HepG2 (cell line): ENCODE results near the gene ZNF786. TPM values are rescaled to one million over a fixed set of nuclear protein-coding genes. Genes with fewer than 3 reads are reported as not detected.

Experiments
- ATAC-seq: fragments of 200-7000 bp; cut with Tn5 transposase; 3 replicates; pipeline ENCODE4 v1.9.1; 2020; ENCODE audit warnings: mild to moderate bottlenecking, moderate library complexity
- BruUV-seq: library from RNA; stranded (reverse); fragments of 400-500 nt; replicated peaks from 2 replicates; lab custom pipeline; 2021; lab: Mats Ljungman, UMichigan
- CTCF ChIA-PET: fragments of 300-600 bp; formaldehyde crosslinking; extraction: SDS; loops from one replicate; lab custom pipeline; 2021; ENCODE audit warnings: low total read pairs, inconsistent platforms, low intra/inter-chr PET ratio; lab: Yijun Ruan, JAX
- POLR2A ChIA-PET: fragments of 350-600 bp; sonication (Branson Sonifier 250); formaldehyde crosslinking; loops from one replicate; lab custom pipeline; 2020; ENCODE audit warnings: antibody characterized with exemption, inconsistent platforms; lab: Yijun Ruan, JAX
- DNase-seq: peaks from one replicate; pipeline ENCODE4 v3.0.0-alpha.2; 2015; ENCODE audit warnings: low spot score
- FAIRE-seq: peaks from 3 replicates; lab custom pipeline; 2011; peaks lifted over from hg19 to GRCh38; lab: Jason Lieb, UNC
- H2AFZ ChIP-seq: one replicate; pipeline ENCODE4 v1.6.1; 2011; ENCODE audit warnings: low read length, inconsistent platforms
- H3K27ac ChIP-seq: fragments of 300-600 bp; 3 replicates; pipeline ENCODE4 v1.8.0; 2011; ENCODE audit warnings: mixed run types, mild to moderate bottlenecking, mixed read lengths, low read length, inconsistent platforms; ENCODE audit not compliant: insufficient read depth; ENCODE audit errors: extremely low read length
- H3K27me3 ChIP-seq, 2 experiments: fragments of 200-600 bp in 1 of 2; 2 replicates in 1 of 2; 3 replicates in 1 of 2; pipeline versions ENCODE4 v1.6.0 to v1.8.0; 2011; ENCODE audit warnings: low read length in 2 of 2, mild to moderate bottlenecking in 2 of 2, moderate library complexity in 2 of 2, inconsistent platforms in 1 of 2; ENCODE audit not compliant: insufficient read depth in 2 of 2, control insufficient read depth in 1 of 2
- H3K36me3 ChIP-seq, 2 experiments: fragments of 200-600 bp in 1 of 2; replicated peaks in 1 of 2; 2 replicates in 1 of 2; 3 replicates in 1 of 2; pipeline versions ENCODE4 v1.5.1 to v1.8.0; 2011; ENCODE audit warnings: low read length in 2 of 2, inconsistent platforms in 1 of 2; ENCODE audit not compliant: insufficient read depth in 2 of 2, control insufficient read depth in 1 of 2
- H3K4me1 ChIP-seq: 2 replicates; pipeline ENCODE4 v1.5.1; 2012; ENCODE audit warnings: low read length, inconsistent platforms; ENCODE audit not compliant: insufficient read depth
- H3K4me2 ChIP-seq: 2 replicates; pipeline ENCODE4 v1.6.0; 2011; ENCODE audit warnings: low read depth, low read length, inconsistent platforms
- H3K4me3 ChIP-seq, 3 experiments: fragments of 200-600 bp in 1 of 3; sonication (generic), shearing (Covaris generic) in 1 of 3; replicated peaks in 1 of 3; 2 replicates each; pipeline ENCODE4 v1.5.1; 2011 to 2016; ENCODE audit warnings: low read length in 3 of 3, inconsistent platforms in 2 of 3, low read depth in 2 of 3, mild to moderate bottlenecking in 2 of 3, control low read depth in 1 of 3, mixed read lengths in 1 of 3; ENCODE audit not compliant: insufficient read depth in 1 of 3
- H3K79me2 ChIP-seq: one replicate; pipeline ENCODE4 v1.6.1; 2011; ENCODE audit warnings: low read length, inconsistent platforms; ENCODE audit not compliant: insufficient read depth
- H3K9ac ChIP-seq: 2 replicates; pipeline ENCODE4 v1.6.0; 2011; ENCODE audit warnings: mild to moderate bottlenecking, low read depth, low read length, inconsistent platforms; ENCODE audit not compliant: insufficient read depth
- H3K9me3 ChIP-seq: 2 replicates; pipeline ENCODE4 v1.5.1; 2012; ENCODE audit warnings: mild to moderate bottlenecking, low read length
- H4K20me1 ChIP-seq: 2 replicates; pipeline ENCODE4 v1.6.0; 2011; ENCODE audit warnings: inconsistent platforms, mild to moderate bottlenecking, low read length, moderate library complexity; ENCODE audit not compliant: insufficient read depth
- CBFB ChIP-seq: sonication (generic); formaldehyde crosslinking; IDR thresholded peaks from 2 replicates; pipeline ENCODE4 v1.4.0; 2020; ENCODE audit warnings: missing genetic modification reagents
- FOXA3 ChIP-seq: IDR thresholded peaks from 2 replicates; pipeline ENCODE4 v1.6.1; 2016; ENCODE audit warnings: missing genetic modification reagents, missing compliant biosample characterization
- FOXC1 ChIP-seq: sonication (generic); formaldehyde crosslinking; IDR thresholded peaks from 2 replicates; pipeline ENCODE4 v1.8.0; 2022; ENCODE audit warnings: mild to moderate bottlenecking, missing genetic modification reagents, borderline replicate concordance
- FOXP1 ChIP-seq, 2 experiments: fragments of 450-650 bp in 1 of 2; IDR thresholded peaks; 2 replicates each; pipeline ENCODE4 v1.6.1; 2017 to 2018; ENCODE audit warnings: antibody characterized with exemption in 1 of 2
- GFI1 ChIP-seq: sonication (generic); formaldehyde crosslinking; IDR thresholded peaks from 2 replicates; pipeline ENCODE4 v1.5.0; 2020; ENCODE audit warnings: missing genetic modification reagents, mild to moderate bottlenecking, borderline replicate concordance
- GTF3A ChIP-seq: sonication (generic); formaldehyde crosslinking; conservative IDR thresholded peaks from 2 replicates; pipeline ENCODE4 v1.4.0; 2020; ENCODE audit warnings: mild to moderate bottlenecking, missing genetic modification reagents
- MAF1 ChIP-seq: sonication (generic); formaldehyde crosslinking; IDR thresholded peaks from 2 replicates; pipeline ENCODE4 v1.5.0; 2020; ENCODE audit warnings: missing genetic modification reagents, borderline replicate concordance
- NFKBIZ ChIP-seq: IDR thresholded peaks from 2 replicates; pipeline ENCODE4 v1.6.1; 2018; ENCODE audit warnings: missing genetic modification reagents, missing compliant biosample characterization
- NONO ChIP-seq, 2 experiments: fragments of 450-650 bp in 1 of 2; sonication (generic) in 1 of 2; formaldehyde crosslinking in 1 of 2; IDR thresholded peaks in 1 of 2; conservative IDR thresholded peaks in 1 of 2; 2 replicates each; pipeline versions ENCODE4 v1.6.1 to v1.8.0; 2017 to 2022; ENCODE audit warnings: mild to moderate bottlenecking in 1 of 2, missing genetic modification reagents in 1 of 2, moderate library complexity in 1 of 2
- POLR2A ChIP-seq, 2 experiments: IDR thresholded peaks; 2 replicates each; pipeline ENCODE4 v1.6.1; 2011; ENCODE audit warnings: low read depth in 2 of 2, low read length in 2 of 2, mild to moderate bottlenecking in 1 of 2, moderate library complexity in 1 of 2; ENCODE audit not compliant: insufficient read depth in 1 of 2
- POLR2AphosphoS5 ChIP-seq: IDR thresholded peaks from 2 replicates; pipeline ENCODE4 v1.6.1; 2012; ENCODE audit warnings: low read depth, low read length
- TMF1 ChIP-seq: sonication (generic); formaldehyde crosslinking; IDR thresholded peaks from 2 replicates; pipeline ENCODE4 v1.8.1; 2022; ENCODE audit warnings: low read depth, missing genetic modification reagents
- ZBTB3 ChIP-seq: sonication (generic); formaldehyde crosslinking; IDR thresholded peaks from 2 replicates; pipeline ENCODE4 v1.4.0; 2020; ENCODE audit warnings: low read depth, mild to moderate bottlenecking, moderate library complexity, missing genetic modification reagents, borderline replicate concordance
- ZNF350 ChIP-seq: sonication (generic); formaldehyde crosslinking; IDR thresholded peaks from 2 replicates; pipeline ENCODE4 v1.4.0; 2020; ENCODE audit warnings: mild to moderate bottlenecking, low read depth, missing genetic modification reagents, borderline replicate concordance
- ZNF614 ChIP-seq: IDR thresholded peaks from 2 replicates; pipeline ENCODE4 v1.6.1; 2018; ENCODE audit warnings: missing biosample characterization, missing genetic modification reagents, inconsistent platforms, borderline replicate concordance
- ZNF629 ChIP-seq: sonication (generic); formaldehyde crosslinking; conservative IDR thresholded peaks from 2 replicates; pipeline ENCODE4 v1.5.0; 2020; ENCODE audit warnings: missing genetic modification reagents
- ZNF703 ChIP-seq: sonication (generic); formaldehyde crosslinking; IDR thresholded peaks from 2 replicates; pipeline ENCODE4 v1.5.1; 2020; ENCODE audit warnings: missing genetic modification reagents, mild to moderate bottlenecking, moderate library complexity, borderline replicate concordance
- WGBS: methylation state at CpG from one replicate; pipeline ENCODE4 v1.1.6; 2017; ENCODE audit warnings: low lambda C conversion rate; 5-methylcytosine and 5-hydroxymethylcytosine counted together
- in situ Hi-C: cut with HindIII; loops from 2 replicates; pipeline ENCODE4 v1.10.0; 2017; ENCODE audit warnings: low pct_unique_long_range_greater_than_20kb; ENCODE audit not compliant: extremely low pct_ligation_motif_present
- intact Hi-C: fragments of 100-400 bp; cut with micrococcal nuclease; formaldehyde crosslinking; loops from one replicate; pipeline ENCODE4 v1.10.0; 2022; ENCODE audit not compliant: unreplicated experiment
- polyA plus RNA-seq, 8 experiments: library from polyadenylated mRNA; depleted of rRNA in 3 of 8; stranded (reverse) in 7 of 8; unstranded in 1 of 8; fragments of >200 nt; fragmentation: Illumina TruSeq in 4 of 8; extraction: Trizol in 4 of 8; gene quantifications; 2 replicates each; pipeline versions ENCODE4 v1.2.1 to v1.2.3, GENCODE V29; 2011 to 2016; ENCODE audit warnings: low read depth in 4 of 8, missing spikeins in 1 of 8, mixed read lengths in 1 of 8; ENCODE audit not compliant: insufficient read depth in 1 of 8
- total RNA-seq, 5 experiments: library from RNA; depleted of rRNA; stranded (reverse); fragments of >200 nt; fragmentation: Illumina TruSeq; extraction: Trizol; gene quantifications; 2 replicates each; pipeline ENCODE4 v1.2.3, GENCODE V29; 2016; ENCODE audit warnings: low read depth in 1 of 5
- TF ChIP-seq, protein P1 (sequence below): sonication (generic); formaldehyde crosslinking; IDR thresholded peaks from 2 replicates; pipeline ENCODE4 v1.4.0; 2020; ENCODE audit warnings: missing genetic modification reagents, borderline replicate concordance
- TF ChIP-seq, protein P2 (sequence below): sonication (generic); formaldehyde crosslinking; IDR thresholded peaks from 2 replicates; pipeline ENCODE4 v1.4.0; 2020; ENCODE audit warnings: missing genetic modification reagents
- TF ChIP-seq, protein P3 (sequence below): IDR thresholded peaks from 2 replicates; pipeline ENCODE4 v1.6.1; 2016; ENCODE audit warnings: mild to moderate bottlenecking

ZNF786 gene
- total and polyA plus RNA-seq, 2 of the 13 experiments (the other 11 are each of a cell fraction or from before 2014, with no cell fraction given), result 2.0 to 4.0 TPM

DNA sequence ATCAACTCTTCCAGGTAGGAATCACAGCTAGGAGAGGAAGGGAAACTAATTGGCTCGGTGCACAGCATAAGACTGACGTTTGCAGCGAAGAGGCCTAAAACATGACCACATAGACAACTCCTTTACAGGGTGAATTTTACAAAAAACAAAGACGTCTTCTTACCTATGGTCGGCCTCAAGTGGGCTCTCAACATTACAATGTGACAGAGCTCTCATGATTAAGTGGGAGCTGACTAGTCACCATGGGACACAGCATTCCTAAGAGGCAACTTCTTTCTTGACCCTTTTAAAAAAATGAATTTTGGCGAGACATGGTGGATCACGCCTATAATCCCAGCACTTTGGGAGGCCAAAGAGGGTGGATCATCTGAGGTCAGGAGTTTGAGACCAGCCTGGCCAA is 66.9 kb downstream of the ZNF786 start:
- intact Hi-C loops, result no loop called here
- BruUV-seq, result no TSS peak
- in situ Hi-C loops, result no loop called here
- Histone ChIP-seq H3K4me3 (no peak overlapping the region), H3K36me3 (peaks cover 10 to 33% of the 10 kb centered on the region in 2 experiments), H3K9ac (no peak overlapping the region), H2AFZ (no peak overlapping the region), H3K9me3 (no peaks in the 10 kb centered on the region), H4K20me1 (peaks cover 10% of the 10 kb centered on the region), H3K27ac (no peak overlapping the region), H3K79me2 (peaks cover 64% of the 10 kb centered on the region), H3K4me2 (no peak overlapping the region), H3K4me1 (peaks cover 34% of the 10 kb centered on the region), H3K27me3 (no peaks in the 10 kb centered on the region; a peak in 1 of 5 replicates)
- 94% methylated on average over 7 of the region's 7 CpGs for WGBS
- POLR2A ChIA-PET, result no interaction called here
- no peak for DNase-seq
- TF ChIP-seq POLR2A (IDR thresholded peaks at IDR 0.05; ENCODE audit: insufficient read depth in 1 of 2, low read depth in 2 of 2, low read length in 2 of 2) (no peak), ZNF614 (CRISPR knock-in tag) (no peak), GTF3A (CRISPR knock-in tag) (no peak), GFI1 (CRISPR knock-in tag) (no peak), FOXC1 (CRISPR knock-in tag) (no peak), MAF1 (CRISPR knock-in tag) (no peak), TMF1 (CRISPR knock-in tag) (no peak), FOXA3 (CRISPR knock-in tag) (no peak), POLR2AphosphoS5 (no peak), ZNF703 (no peak), ZNF350 (CRISPR knock-in tag) (no peak), ZBTB3 (CRISPR knock-in tag) (no peak), ZNF629 (CRISPR knock-in tag) (no peak), NONO (IDR thresholded peaks at IDR 0.05) (no peak), NONO (CRISPR knock-in tag; conservative IDR thresholded peaks at IDR 0.05) (no peak), CBFB (CRISPR knock-in tag) (no peak), NFKBIZ (CRISPR knock-in tag) (no peak), FOXP1 (IDR thresholded peaks at IDR 0.05) (no peak), FOXP1 (CRISPR knock-in tag; IDR thresholded peaks at IDR 0.05) (no peak)
- TF ChIP-seq, protein P1, sequence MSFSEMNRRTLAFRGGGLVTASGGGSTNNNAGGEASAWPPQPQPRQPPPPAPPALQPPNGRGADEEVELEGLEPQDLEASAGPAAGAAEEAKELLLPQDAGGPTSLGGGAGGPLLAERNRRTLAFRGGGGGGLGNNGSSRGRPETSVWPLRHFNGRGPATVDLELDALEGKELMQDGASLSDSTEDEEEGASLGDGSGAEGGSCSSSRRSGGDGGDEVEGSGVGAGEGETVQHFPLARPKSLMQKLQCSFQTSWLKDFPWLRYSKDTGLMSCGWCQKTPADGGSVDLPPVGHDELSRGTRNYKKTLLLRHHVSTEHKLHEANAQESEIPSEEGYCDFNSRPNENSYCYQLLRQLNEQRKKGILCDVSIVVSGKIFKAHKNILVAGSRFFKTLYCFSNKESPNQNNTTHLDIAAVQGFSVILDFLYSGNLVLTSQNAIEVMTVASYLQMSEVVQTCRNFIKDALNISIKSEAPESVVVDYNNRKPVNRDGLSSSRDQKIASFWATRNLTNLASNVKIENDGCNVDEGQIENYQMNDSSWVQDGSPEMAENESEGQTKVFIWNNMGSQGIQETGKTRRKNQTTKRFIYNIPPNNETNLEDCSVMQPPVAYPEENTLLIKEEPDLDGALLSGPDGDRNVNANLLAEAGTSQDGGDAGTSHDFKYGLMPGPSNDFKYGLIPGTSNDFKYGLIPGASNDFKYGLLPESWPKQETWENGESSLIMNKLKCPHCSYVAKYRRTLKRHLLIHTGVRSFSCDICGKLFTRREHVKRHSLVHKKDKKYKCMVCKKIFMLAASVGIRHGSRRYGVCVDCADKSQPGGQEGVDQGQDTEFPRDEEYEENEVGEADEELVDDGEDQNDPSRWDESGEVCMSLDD, result no peak
- TF ChIP-seq, protein P2, sequence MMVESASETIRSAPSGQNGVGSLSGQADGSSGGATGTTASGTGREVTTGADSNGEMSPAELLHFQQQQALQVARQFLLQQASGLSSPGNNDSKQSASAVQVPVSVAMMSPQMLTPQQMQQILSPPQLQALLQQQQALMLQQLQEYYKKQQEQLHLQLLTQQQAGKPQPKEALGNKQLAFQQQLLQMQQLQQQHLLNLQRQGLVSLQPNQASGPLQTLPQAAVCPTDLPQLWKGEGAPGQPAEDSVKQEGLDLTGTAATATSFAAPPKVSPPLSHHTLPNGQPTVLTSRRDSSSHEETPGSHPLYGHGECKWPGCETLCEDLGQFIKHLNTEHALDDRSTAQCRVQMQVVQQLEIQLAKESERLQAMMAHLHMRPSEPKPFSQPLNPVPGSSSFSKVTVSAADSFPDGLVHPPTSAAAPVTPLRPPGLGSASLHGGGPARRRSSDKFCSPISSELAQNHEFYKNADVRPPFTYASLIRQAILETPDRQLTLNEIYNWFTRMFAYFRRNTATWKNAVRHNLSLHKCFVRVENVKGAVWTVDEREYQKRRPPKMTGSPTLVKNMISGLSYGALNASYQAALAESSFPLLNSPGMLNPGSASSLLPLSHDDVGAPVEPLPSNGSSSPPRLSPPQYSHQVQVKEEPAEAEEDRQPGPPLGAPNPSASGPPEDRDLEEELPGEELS (CRISPR knock-in tag), result no peak
- TF ChIP-seq, protein P3, sequence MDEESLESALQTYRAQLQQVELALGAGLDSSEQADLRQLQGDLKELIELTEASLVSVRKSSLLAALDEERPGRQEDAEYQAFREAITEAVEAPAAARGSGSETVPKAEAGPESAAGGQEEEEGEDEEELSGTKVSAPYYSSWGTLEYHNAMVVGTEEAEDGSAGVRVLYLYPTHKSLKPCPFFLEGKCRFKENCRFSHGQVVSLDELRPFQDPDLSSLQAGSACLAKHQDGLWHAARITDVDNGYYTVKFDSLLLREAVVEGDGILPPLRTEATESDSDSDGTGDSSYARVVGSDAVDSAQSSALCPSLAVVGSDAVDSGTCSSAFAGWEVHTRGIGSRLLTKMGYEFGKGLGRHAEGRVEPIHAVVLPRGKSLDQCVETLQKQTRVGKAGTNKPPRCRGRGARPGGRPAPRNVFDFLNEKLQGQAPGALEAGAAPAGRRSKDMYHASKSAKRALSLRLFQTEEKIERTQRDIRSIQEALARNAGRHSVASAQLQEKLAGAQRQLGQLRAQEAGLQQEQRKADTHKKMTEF, result no peak
- no peak for FAIRE-seq
- CTCF ChIA-PET, result no interaction called here
- ATAC-seq, result no peak
